WTC11 (cell line): ENCODE data around the gene PRDM15.

Experiments used
- CREB1 ChIP-seq: sonication (generic); formaldehyde crosslinking; IDR thresholded peaks from 2 replicates; pipeline ENCODE4 v1.8.0; 2023; ENCODE audit warnings: mild to moderate bottlenecking, missing genetic modification reagents
- ELF4 ChIP-seq: sonication (generic); formaldehyde crosslinking; IDR thresholded peaks from 2 replicates; pipeline ENCODE4 v1.8.1; 2022; ENCODE audit warnings: low read depth, mild to moderate bottlenecking, moderate library complexity, missing genetic modification reagents
- FOXP1 ChIP-seq: sonication (generic); formaldehyde crosslinking; IDR thresholded peaks from 2 replicates; pipeline ENCODE4 v1.8.0; 2022; ENCODE audit warnings: missing genetic modification reagents, mild to moderate bottlenecking, moderate library complexity, borderline replicate concordance
- OVOL2 ChIP-seq: fragments of 250-450 bp; sonication (Bioruptor Pico); IDR thresholded peaks from 2 replicates; pipeline ENCODE4 v1.9.0; 2021; ENCODE audit warnings: mild to moderate bottlenecking, borderline replicate concordance
- SP1 ChIP-seq: sonication (generic); formaldehyde crosslinking; conservative IDR thresholded peaks from 2 replicates; pipeline ENCODE4 v1.8.1; 2022; ENCODE audit warnings: missing genetic modification reagents
- ZBTB21 ChIP-seq: sonication (generic); formaldehyde crosslinking; IDR thresholded peaks from 2 replicates; pipeline ENCODE4 v1.8.1; 2023; ENCODE audit warnings: mild to moderate bottlenecking, missing genetic modification reagents, borderline replicate concordance
- ZNF138 ChIP-seq: sonication (generic); formaldehyde crosslinking; conservative IDR thresholded peaks from 2 replicates; pipeline ENCODE4 v1.8.1; 2022; ENCODE audit warnings: mild to moderate bottlenecking, moderate library complexity, missing genetic modification reagents
- TF ChIP-seq, protein P1 (sequence below): sonication (generic); formaldehyde crosslinking; IDR thresholded peaks from 2 replicates; pipeline ENCODE4 v1.8.0; 2022; ENCODE audit warnings: mild to moderate bottlenecking, missing genetic modification reagents
- TF ChIP-seq, protein P2 (sequence below): fragments of 200-600 bp; IDR thresholded peaks from 2 replicates; pipeline ENCODE4 v1.8.0; 2022; ENCODE audit warnings: antibody characterized with exemption
- TF ChIP-seq, protein P3 (sequence below): sonication (generic); formaldehyde crosslinking; IDR thresholded peaks from 2 replicates; pipeline ENCODE4 v1.8.1; 2023; ENCODE audit warnings: mild to moderate bottlenecking, missing genetic modification reagents, moderate library complexity
- TF ChIP-seq, protein P4 (sequence below): sonication (generic); formaldehyde crosslinking; IDR thresholded peaks from 2 replicates; pipeline ENCODE4 v1.8.1; 2022; ENCODE audit warnings: low read depth, mild to moderate bottlenecking, moderate library complexity, missing genetic modification reagents, borderline replicate concordance
- TF ChIP-seq, protein P5 (sequence below): fragments of 250-450 bp; sonication (Bioruptor Pico); IDR thresholded peaks from 2 replicates; pipeline ENCODE4 v2.1.2; 2022; ENCODE audit warnings: mild to moderate bottlenecking, moderate library complexity

DNA sequence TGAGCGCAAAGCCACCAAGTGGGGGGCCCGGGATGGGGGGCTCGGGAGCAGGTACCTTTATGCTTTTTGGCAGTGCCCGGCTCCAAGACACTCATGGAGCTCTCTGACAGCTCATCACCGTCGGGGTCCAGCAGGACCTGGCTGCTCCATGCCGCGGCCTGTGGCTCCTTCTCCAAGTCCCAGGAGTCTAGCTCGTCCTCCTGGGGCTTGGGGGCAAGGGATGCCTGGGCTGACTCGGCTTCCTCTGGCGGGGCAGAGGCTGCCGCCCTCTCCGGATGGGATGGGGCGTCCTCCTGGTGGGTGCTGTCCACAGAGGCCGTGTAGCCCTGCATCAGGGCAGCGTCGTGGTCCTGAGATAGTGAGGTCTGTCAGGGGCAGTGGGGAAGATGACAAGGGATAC, 19.9 kb upstream of the PRDM15 start:
- no peak for TF ChIP-seq FOXP1
- TF ChIP-seq, protein P1, sequence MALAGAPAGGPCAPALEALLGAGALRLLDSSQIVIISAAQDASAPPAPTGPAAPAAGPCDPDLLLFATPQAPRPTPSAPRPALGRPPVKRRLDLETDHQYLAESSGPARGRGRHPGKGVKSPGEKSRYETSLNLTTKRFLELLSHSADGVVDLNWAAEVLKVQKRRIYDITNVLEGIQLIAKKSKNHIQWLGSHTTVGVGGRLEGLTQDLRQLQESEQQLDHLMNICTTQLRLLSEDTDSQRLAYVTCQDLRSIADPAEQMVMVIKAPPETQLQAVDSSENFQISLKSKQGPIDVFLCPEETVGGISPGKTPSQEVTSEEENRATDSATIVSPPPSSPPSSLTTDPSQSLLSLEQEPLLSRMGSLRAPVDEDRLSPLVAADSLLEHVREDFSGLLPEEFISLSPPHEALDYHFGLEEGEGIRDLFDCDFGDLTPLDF (CRISPR knock-in tag) = no peak
- no peak for TF ChIP-seq OVOL2 (CRISPR knock-in tag)
- TF ChIP-seq, protein P2, sequence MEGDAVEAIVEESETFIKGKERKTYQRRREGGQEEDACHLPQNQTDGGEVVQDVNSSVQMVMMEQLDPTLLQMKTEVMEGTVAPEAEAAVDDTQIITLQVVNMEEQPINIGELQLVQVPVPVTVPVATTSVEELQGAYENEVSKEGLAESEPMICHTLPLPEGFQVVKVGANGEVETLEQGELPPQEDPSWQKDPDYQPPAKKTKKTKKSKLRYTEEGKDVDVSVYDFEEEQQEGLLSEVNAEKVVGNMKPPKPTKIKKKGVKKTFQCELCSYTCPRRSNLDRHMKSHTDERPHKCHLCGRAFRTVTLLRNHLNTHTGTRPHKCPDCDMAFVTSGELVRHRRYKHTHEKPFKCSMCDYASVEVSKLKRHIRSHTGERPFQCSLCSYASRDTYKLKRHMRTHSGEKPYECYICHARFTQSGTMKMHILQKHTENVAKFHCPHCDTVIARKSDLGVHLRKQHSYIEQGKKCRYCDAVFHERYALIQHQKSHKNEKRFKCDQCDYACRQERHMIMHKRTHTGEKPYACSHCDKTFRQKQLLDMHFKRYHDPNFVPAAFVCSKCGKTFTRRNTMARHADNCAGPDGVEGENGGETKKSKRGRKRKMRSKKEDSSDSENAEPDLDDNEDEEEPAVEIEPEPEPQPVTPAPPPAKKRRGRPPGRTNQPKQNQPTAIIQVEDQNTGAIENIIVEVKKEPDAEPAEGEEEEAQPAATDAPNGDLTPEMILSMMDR = no peak
- TF ChIP-seq CREB1 (CRISPR knock-in tag) = no peak
- TF ChIP-seq ELF4 = no peak
- no peak for TF ChIP-seq ZBTB21 (CRISPR knock-in tag)
- TF ChIP-seq SP1 (CRISPR knock-in tag) = no peak
- TF ChIP-seq ZNF138 (CRISPR knock-in tag) = no peak
- TF ChIP-seq, protein P3, sequence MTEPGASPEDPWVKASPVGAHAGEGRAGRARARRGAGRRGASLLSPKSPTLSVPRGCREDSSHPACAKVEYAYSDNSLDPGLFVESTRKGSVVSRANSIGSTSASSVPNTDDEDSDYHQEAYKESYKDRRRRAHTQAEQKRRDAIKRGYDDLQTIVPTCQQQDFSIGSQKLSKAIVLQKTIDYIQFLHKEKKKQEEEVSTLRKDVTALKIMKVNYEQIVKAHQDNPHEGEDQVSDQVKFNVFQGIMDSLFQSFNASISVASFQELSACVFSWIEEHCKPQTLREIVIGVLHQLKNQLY = no peak
- TF ChIP-seq, protein P4, sequence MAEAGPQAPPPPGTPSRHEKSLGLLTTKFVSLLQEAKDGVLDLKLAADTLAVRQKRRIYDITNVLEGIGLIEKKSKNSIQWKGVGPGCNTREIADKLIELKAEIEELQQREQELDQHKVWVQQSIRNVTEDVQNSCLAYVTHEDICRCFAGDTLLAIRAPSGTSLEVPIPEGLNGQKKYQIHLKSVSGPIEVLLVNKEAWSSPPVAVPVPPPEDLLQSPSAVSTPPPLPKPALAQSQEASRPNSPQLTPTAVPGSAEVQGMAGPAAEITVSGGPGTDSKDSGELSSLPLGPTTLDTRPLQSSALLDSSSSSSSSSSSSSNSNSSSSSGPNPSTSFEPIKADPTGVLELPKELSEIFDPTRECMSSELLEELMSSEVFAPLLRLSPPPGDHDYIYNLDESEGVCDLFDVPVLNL (CRISPR knock-in tag) = no peak
- TF ChIP-seq, protein P5, sequence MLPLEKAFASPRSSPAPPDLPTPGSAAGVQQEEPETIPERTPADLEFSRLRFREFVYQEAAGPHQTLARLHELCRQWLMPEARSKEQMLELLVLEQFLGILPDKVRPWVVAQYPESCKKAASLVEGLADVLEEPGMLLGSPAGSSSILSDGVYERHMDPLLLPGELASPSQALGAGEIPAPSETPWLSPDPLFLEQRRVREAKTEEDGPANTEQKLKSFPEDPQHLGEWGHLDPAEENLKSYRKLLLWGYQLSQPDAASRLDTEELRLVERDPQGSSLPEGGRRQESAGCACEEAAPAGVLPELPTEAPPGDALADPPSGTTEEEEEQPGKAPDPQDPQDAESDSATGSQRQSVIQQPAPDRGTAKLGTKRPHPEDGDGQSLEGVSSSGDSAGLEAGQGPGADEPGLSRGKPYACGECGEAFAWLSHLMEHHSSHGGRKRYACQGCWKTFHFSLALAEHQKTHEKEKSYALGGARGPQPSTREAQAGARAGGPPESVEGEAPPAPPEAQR = no peak
